ENCODE results near the gene NRAS.

NRAS gene

DNA sequence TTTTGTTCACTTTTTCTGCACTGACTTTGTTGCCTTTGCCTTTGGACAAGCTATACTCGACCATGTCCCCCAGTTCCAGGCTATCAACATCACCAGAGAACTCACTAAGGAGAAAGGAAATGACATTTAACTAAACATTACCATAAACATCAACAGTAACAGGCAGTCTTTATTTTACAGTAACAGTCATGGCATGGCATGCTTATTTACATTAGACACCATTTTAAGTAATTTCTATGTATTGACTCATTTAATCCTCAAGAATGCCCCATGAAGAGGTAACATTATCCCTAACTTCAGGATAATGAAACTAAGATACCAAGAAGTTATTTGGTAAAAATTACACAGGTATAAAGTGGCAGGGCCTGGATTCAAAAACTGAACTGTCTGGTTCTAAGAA lies 8.7 kb upstream of the NRAS start:
- no peak for DNase-seq (ENCODE audit: low spot score)

GRCh38 chr1:114723915-114724314 lies 7.3 kb upstream of the NRAS start:
- no peak for DNase-seq (ENCODE audit: low spot score)

- DNase-seq (ENCODE audit: low spot score): no peak
Measured at GRCh38 chr1:114723457-114723856, 6.9 kb upstream of the NRAS start.

- DNase-seq (ENCODE audit: low spot score): no peak
Measured at GRCh38 chr1:114720492-114720891, 3.9 kb upstream of the NRAS start.

- DNase-seq (ENCODE audit: low spot score): peak; percentile 72
Measured at GRCh38 chr1:114719424-114719787, 2.8 kb upstream of the NRAS start.

DNA sequence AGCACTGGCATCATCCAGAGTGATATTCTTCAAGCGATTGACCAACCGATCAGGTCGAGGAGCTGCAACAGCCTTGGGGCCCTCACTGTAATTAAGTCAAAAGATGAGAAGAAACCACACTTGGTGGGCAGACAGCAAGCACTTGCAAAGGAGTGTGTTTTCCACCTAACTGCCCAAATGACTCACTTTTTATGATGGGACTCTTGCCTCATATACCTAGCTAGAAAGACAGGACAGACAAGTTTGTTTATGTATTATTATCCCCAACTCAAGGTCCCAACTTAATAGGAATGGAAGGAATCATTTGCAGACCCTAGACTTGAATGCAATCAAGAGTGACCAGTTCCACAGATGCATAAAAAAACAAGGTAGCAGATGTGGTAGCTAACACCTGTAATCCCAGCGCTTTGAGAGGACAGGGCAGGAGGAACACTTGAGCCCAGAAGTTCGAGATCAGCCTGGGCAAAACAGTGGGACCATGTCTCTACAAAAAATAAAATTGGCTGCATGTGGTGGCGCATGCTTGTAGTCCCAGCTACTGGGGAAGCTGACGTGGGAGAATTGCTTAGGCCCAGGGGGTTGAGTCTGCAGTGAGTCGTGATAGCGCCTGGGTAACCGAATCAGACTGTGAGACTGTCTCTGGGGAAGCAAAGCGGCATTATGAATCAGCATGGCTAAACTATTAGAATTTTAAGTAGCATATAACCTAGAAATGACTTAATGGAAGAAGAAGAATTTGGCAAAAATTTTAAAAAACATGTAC lies 2.3 kb upstream of the NRAS start:
- peak; percentile 81 for DNase-seq (ENCODE audit: low spot score)

DNA sequence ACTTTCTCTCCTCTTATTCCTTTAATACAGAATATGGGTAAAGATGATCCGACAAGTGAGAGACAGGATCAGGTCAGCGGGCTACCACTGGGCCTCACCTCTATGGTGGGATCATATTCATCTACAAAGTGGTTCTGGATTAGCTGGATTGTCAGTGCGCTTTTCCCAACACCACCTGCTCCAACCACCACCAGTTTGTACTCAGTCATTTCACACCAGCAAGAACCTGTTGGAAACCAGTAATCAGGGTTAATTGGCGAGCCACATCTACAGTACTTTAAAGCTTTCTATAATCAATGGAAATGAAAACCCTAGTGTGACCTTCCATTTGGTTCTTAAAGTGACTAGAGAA lies 643 bp downstream of the NRAS start:
- DNase-seq (ENCODE audit: low spot score): no peak

DNA sequence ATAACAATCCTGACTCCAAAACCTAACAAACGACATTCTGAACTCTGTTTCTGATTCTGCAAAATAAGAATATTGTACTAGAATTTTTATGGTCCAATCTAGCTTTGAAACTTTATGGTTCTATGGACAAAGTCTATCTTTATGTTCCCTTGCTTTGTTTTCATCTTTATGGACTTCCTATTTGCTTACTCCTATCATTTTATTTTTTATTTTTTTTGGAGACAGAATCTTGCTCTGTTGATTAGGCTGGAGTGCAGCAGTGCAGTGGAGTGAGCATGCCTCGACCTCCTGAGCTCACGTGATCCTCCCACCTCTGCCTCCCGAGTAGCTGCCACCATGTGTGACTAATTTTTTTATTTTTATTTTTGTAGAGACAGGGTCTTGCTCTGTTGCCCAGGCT lies 3.6 kb downstream of the NRAS start:
- DNase-seq (ENCODE audit: low spot score): no peak

DNA sequence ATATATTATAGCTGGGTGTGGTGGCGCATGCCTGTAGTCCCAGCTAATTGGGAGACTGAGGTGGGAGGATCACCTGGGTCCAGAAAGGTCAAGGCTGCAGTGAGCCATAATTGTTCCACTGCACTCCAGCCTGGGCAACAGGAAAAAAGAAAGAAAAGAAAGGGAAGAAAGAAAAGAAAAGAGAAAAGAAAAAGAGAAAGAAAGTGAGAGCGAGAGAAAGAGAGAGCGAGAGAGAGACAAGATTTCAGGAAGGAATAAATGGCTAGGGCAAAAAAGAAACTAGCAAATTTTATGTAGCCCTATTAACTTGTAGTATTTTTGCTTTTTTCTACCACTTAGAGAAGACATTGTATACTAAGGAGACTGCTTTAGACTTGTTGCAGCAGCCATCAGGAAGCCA lies 6.2 kb downstream of the NRAS start:
- no peak for DNase-seq (ENCODE audit: low spot score)

DNA sequence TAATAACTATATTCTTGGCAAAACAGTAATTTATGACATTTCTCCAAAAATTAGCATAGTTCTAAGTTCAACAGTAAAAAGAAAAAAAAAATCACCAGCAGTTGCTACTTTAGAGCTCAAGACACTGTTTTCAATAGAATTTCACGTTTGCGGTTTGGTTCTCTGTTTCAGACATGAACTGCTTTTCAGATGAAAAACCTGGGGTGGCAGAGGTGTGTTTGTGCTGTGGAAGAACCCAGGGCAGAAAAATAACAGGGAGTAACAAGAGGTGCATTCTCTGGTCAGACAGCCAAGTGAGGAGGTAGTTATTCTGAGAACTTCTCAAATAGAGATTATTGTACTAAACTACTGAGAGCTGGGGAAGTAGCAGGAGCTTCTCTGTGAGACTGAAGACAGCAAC lies 9.0 kb downstream of the NRAS start:
- DNase-seq (ENCODE audit: low spot score): no peak

DNA sequence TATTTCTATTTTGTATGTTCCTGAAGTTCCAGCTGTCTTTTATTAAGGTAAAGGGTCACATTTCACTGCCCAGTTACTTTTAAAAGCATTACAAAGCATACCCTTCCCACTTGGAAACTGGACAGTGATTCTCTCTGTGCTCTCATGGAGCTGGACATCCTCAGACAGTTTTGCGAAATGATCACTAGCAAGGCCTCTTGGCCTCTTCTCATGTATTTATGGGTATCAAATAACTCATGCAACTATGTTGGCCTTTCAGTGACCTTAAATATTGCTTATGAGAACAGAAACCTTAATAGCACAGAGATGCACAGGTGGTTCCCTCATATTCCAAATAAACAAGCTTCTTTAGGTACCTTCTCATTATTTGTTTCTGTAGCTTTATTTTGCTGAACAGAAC lies 13.3 kb downstream of the NRAS start:
- DNase-seq (ENCODE audit: low spot score): no peak

DNA sequence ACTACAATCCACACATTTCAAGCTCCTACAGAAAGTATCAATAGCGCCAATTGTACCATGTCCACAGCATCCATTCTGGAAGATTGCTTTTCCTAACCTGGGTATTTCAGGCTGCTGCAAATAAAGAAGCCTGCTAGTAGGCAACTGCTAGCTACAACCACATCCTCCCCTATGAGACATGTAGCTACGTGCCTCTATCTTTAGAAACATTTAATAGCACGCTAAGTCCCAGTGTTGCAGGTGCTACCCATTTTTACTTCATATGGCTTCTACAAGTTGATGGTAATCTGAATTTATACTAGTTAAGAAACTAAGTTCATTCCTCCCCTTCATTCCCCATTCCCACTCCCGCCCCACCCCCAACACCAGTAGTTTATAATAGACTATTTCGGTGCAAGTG lies 13.8 kb downstream of the NRAS start:
- DNase-seq (ENCODE audit: low spot score): no peak

DNA sequence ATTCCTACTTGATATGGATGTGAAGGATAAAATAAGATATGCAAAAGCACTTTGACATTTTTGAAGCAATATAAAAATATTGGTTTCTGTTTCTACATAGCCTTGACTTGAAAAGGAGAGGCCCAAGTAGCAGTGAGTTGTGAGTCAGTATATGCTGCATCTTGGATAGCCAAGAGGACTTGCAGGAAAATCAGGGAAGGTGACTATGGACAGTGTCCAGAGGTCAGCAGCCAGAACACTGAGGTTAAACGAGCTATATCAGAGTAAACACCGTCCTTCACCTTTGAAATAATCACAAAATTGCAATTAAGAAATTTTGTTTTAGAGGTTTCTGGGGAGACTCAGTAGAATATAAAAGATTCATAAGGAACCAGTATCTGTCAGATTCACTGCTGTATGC lies 14.6 kb downstream of the NRAS start:
- no peak for DNase-seq (ENCODE audit: low spot score)

- DNase-seq (ENCODE audit: low spot score): no peak
Measured at GRCh38 chr1:114700036-114700600, 16.5 kb downstream of the NRAS start.

DNA sequence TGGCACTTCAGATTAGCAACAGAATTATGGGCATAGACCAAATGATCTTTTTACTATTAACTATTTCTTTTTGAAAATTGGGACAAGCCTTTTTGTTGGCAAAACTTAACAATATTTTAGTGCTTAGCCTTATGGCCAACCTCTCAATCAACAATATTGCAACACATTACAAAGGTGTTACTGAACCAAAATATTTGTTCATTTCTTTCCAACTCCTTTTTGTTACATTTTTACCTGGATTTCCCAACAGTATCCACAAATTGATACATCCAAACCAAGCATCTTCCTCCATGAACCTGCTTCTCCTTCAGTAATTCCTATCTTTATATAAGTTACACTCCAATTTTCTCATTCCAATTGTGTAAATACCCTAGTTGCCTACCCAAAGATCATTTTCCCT lies 19.8 kb downstream of the NRAS start:
- DNase-seq (ENCODE audit: low spot score): no peak

DNA sequence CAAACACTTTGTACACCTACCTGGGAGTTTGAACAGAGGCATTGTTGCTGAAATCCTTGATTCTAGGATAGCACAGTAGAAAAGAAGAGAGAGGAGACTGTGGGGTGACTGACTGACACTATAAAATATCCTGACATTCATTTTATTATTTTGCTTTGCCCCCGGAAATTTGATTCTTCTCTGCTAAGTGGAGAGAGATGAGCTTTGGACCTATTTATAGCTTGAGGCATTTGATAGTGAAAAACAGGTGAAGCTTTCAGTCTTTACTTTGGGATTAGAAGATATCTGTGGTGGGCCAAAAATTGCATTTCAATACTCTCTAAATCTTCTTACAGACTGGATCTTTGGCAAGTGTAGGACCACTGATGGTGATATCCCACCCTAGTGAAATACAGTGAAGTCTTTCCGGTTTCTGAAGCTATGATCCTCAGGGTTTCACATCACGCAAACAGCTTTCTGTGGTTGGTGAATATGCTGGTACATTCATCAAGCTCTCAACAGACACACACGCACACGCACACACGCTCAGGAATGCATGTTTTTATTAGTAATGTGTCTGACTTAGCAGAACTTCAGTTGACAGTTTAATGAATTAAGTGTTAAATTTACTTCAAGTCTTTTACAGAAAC lies 21.0 kb downstream of the NRAS start, which contains the start of gene AMPD1:
Gene AMPD1, minus strand, starts transcription at position 117 of the 629 bp plus-strand sequence. Its CDS starts 75 bp downstream, at position 42.
- DNase-seq (ENCODE audit: low spot score): peak; percentile 51

DNA sequence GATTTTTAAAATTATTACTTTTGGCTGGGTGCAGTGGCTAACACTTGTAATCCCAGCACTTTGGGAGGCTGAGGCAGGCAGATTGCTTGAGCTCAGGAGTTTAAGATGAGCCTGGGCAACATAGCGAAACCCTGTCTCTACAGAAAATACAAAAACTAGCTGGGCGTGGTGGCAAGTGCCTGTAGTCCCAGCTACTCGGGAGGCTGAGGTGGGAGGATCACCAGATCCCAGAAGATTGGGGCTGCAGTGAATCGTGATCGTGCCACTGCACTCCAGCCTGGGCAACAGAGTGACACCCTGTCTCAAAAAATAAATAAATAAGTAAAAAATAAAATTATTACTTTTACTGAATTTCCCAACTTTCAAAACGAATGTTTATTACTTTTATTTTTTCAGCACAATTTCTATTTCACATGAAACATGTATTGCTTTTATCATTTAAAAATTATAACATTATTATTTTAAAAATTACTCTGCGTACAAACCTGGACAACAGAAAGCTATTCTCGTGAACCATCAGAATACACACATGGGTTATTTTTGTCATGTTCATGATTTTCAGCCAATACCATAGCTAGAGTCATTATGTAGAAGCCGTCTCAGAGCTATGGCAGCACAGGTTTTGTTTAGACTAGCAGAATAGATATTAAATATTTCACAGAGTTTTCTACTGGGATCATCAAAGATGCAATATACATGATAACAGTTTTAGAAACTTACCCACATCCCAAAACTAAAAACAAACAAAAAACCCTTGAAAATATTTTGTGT lies 21.8 kb downstream of the NRAS start:
- DNase-seq (ENCODE audit: low spot score): no peak

DNA sequence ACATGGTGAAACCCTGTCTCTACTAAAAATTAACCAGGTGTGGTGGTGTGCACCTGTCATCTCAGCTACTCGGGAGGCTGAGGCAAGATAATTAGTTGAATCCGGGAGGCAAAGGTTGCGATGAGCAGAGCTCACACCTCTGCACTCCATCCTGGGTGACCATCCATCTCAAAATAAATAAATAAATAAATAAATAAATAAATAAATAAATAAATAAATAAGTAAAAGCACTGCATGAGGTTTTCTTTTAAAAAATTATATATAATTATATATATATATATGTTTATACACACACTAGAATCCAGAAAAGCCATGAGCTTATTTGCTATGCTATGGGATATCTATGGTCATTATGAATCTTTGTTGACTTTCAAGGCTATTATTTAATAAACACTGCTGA lies 23.6 kb downstream of the NRAS start:
- DNase-seq (ENCODE audit: low spot score): no peak

GRCh38 chr1:114691061-114691460 lies 25.5 kb downstream of the NRAS start:
- no peak for DNase-seq (ENCODE audit: low spot score)

GRCh38 chr1:114690148-114690547 lies 26.4 kb downstream of the NRAS start:
- DNase-seq (ENCODE audit: low spot score): no peak

DNA sequence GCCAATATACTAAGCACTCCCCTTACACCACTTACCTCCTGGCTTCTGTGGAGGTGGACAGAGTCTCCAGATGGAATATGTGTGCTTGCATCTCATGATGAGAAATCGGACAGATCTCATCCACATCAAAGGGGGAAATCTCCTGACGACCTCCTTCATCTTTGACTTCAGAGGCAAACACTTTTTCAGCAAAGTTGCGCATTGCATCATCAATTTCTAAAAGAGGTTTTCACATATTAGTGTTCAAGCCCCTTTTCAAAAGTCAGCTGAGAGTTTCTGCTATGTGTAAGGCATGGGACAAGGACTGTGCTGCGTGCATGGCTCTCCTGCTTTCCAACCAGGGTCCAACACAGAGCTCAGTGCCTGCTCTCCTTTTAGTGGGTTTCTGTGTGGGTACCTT lies 28.0 kb downstream of the NRAS start:
- DNase-seq (ENCODE audit: low spot score): no peak

- no peak for DNase-seq (ENCODE audit: low spot score)
Measured at GRCh38 chr1:114685851-114686250, 30.7 kb downstream of the NRAS start.

DNA sequence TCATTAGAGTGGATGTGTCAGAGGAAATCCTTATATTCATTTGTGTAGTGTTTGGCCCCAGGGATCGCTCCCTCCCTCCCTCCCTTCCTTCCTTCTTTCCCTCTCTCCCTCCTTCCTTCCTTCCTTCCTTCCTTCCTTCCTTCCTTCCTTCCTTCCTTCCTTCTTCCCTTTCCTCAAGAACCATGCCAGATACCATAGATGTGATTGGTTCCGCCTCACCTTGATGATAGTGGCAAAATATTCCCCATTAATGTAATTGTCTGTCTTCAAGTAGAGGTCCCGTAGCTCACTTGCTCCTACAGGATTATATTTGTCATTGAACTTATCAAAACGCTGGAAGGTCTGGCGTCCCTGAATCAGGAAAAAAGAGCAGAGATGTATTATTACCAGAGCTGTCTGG lies 38.9 kb downstream of the NRAS start:
- no peak for DNase-seq (ENCODE audit: low spot score)
